Measurements from ENCODE around the gene LASP1NB.

GRCh38 chr17:38925263-38925995 lies at the start of gene LASP1NB:
- no peak for TF ChIP-seq CTCF (conservative IDR thresholded peaks at IDR 0.05 in 1 of 2, IDR thresholded peaks at IDR 0.05 in 1 of 2; ENCODE audit: extremely low read depth in 1 of 2, insufficient read depth in 1 of 2, low read depth in 1 of 2, low read length in 2 of 2)
- no peak for TF ChIP-seq EZH2 (IDR thresholded peaks at IDR 0.05; ENCODE audit: borderline replicate concordance, low read length)
